ENCODE measurements around the gene FBN1. TPM values are rescaled to one million over a fixed set of nuclear protein-coding genes. Genes with fewer than 3 reads are reported as not detected.

The FBN1 gene
- total and polyA plus RNA-seq, 2 donors (not counting 3 experiments of a cell fraction or from before 2014, with no cell fraction given), result 107 to 111 TPM

DNA sequence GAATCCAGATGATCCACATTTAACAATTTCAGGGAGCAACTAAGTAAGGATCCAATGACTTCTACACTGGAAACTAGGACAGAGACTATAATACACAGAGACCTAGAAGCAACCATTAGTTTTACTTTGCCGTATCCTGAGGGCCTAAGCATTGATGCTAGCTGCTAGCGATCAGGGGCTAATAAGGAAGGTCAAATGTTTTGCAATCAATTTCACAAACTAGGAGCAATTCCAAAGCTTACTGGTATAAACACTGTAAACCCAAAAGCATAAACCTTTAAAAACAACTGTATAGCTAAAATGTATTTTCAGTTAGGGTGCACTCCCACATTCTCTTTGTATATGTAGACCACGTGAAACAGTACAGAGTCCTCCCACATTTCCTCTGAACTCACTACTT, 31.5 kb downstream of the FBN1 start:
- Histone ChIP-seq H3K4me2 (ENCODE audit: insufficient read depth, low read length) (no peak overlapping the region), H3K9me1 (replicated peaks; ENCODE audit: control insufficient read depth, extremely low read depth, insufficient read depth, low read length) (no peaks in the 10 kb centered on the region), H3K4me1 (ENCODE audit: control insufficient read depth, extremely low read depth, insufficient read depth, low read length) (no peaks in the 10 kb centered on the region), H3K27me3 (ENCODE audit: control insufficient read depth in 2 of 2, insufficient read depth in 2 of 2, low read length in 2 of 2) (no peaks in the 10 kb centered on the region), H4K20me1 (replicated peaks; ENCODE audit: control insufficient read depth, extremely low read depth, insufficient read depth, low read length) (no peaks in the 10 kb centered on the region), H3K9ac (replicated peaks; ENCODE audit: extremely low read depth, insufficient read depth, low read length) (no peak overlapping the region), H3K36me3 (ENCODE audit: control insufficient read depth in 2 of 2, extremely low read depth in 1 of 2, insufficient read depth in 2 of 2, low read length in 2 of 2) (peaks cover 0 to 4% of the 10 kb centered on the region in 2 experiments), H3K79me2 (ENCODE audit: control insufficient read depth, insufficient read depth, low read length) (no peaks in the 10 kb centered on the region), H3K27ac (ENCODE audit: insufficient read depth, low read depth, low read length) (no peak overlapping the region), H2AFZ (ENCODE audit: low read depth, low read length) (no peak overlapping the region), H3K4me3 (replicated peaks in 1 of 3; ENCODE audit: insufficient read depth in 1 of 3, low read depth in 1 of 3, low read length in 3 of 3) (no peak overlapping the region), H3K9me3 (replicated peaks; ENCODE audit: control insufficient read depth, insufficient read depth, low read length) (no peaks in the 10 kb centered on the region)
- FAIRE-seq (no peak), DNase-seq (ENCODE audit: low read depth, low spot score) (no peak)
- intact Hi-C loops (cut with micrococcal nuclease) (no loop called here), dilution Hi-C loops (cut with MboI; ENCODE audit: extremely low pct_ligation_motif_present, low sequenced_read_pairs) (no loop called here)
- ChIA-PET CTCF (interaction anchor here (3.7 kb wide), 1 partner anchor 9 kb away, joined by 13 read pairs; no protein-coding TSS in a partner anchor), POLR2A (no interaction called here)
- BruUV-seq (replicated peaks), result no TSS peak
- TF ChIP-seq POLR2AphosphoS5 (IDR thresholded peaks at IDR 0.05; ENCODE audit: insufficient read depth, low read depth, low read length), result no peak
- TF ChIP-seq POLR2A (IDR thresholded peaks at IDR 0.05; ENCODE audit: low read depth, low read length), result no peak
- TF ChIP-seq, protein P1, sequence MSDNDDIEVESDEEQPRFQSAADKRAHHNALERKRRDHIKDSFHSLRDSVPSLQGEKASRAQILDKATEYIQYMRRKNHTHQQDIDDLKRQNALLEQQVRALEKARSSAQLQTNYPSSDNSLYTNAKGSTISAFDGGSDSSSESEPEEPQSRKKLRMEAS (IDR thresholded peaks at IDR 0.05; ENCODE audit: insufficient read depth, insufficient read length), result no peak
- TF ChIP-seq EZH2 (IDR thresholded peaks at IDR 0.05; ENCODE audit: borderline replicate concordance, low read depth, low read length, severe bottlenecking), result no peak
- TF ChIP-seq JUN (IDR thresholded peaks at IDR 0.05; ENCODE audit: borderline replicate concordance, insufficient read depth, insufficient read length, low read depth), result no peak
- TF ChIP-seq GATA2 (IDR thresholded peaks at IDR 0.05; ENCODE audit: insufficient read depth, insufficient read length, low read depth, low read length), result no peak
- no peak for TF ChIP-seq MYC (IDR thresholded peaks at IDR 0.05; ENCODE audit: low read depth, low read length)
- TF ChIP-seq FOS (IDR thresholded peaks at IDR 0.05; ENCODE audit: borderline replicate concordance, insufficient read depth, low read length), result no peak
- TF ChIP-seq, protein P2, sequence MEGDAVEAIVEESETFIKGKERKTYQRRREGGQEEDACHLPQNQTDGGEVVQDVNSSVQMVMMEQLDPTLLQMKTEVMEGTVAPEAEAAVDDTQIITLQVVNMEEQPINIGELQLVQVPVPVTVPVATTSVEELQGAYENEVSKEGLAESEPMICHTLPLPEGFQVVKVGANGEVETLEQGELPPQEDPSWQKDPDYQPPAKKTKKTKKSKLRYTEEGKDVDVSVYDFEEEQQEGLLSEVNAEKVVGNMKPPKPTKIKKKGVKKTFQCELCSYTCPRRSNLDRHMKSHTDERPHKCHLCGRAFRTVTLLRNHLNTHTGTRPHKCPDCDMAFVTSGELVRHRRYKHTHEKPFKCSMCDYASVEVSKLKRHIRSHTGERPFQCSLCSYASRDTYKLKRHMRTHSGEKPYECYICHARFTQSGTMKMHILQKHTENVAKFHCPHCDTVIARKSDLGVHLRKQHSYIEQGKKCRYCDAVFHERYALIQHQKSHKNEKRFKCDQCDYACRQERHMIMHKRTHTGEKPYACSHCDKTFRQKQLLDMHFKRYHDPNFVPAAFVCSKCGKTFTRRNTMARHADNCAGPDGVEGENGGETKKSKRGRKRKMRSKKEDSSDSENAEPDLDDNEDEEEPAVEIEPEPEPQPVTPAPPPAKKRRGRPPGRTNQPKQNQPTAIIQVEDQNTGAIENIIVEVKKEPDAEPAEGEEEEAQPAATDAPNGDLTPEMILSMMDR (IDR thresholded peaks at IDR 0.05; ENCODE audit: extremely low read depth in 1 of 2, insufficient read depth in 1 of 2, low read depth in 1 of 2, low read length in 2 of 2), result no peak

Measured in endothelial cell of umbilical vein (primary cell).